NCI-H128 (cell line): ENCODE measurements around the gene UGT1A8.
"Not testable (repeated sequence)": the region's sequence is repeated elsewhere in the genome, so short reads cannot be mapped to it uniquely, and the experiment has no call there.

ENCODE experiments used
- DNase-seq: peaks from one replicate; lab custom pipeline; 2025; ENCODE audit not compliant: unreplicated experiment; lab: John Stamatoyannopoulos, UW

The UGT1A8 gene

GRCh38 chr2:233712611-233713261, 95.3 kb downstream of the UGT1A8 start, which contains the start of gene UGT1A5:
Gene UGT1A5 (plus strand): TSS chr2:233712907. CDS start chr2:233712992, 85 bp downstream.
- DNase-seq, result no peak

- no peak for DNase-seq
Observed at GRCh38 chr2:233713262-233713615, 95.8 kb downstream of the UGT1A8 start.

GRCh38 chr2:233714121-233714520, 96.7 kb downstream of the UGT1A8 start:
- DNase-seq, result no peak

- no peak for DNase-seq
Observed at GRCh38 chr2:233718552-233718951, 101.1 kb downstream of the UGT1A8 start, which contains the start of gene UGT1A4. Gene UGT1A4 (plus strand): TSS chr2:233718736. CDS start chr2:233718821, 85 bp downstream.

- no peak for DNase-seq
Observed at GRCh38 chr2:233728723-233729301, 111.4 kb downstream of the UGT1A8 start, which contains the start of gene UGT1A3. Gene UGT1A3 (plus strand): TSS chr2:233729042. CDS start chr2:233729127, 85 bp downstream.

GRCh38 chr2:233736868-233737653, 119.6 kb downstream of the UGT1A8 start:
- not testable (repeated sequence) for DNase-seq

GRCh38 chr2:233740870-233741269, 123.4 kb downstream of the UGT1A8 start:
- DNase-seq, result no peak

GRCh38 chr2:233743464-233744259, 126.2 kb downstream of the UGT1A8 start:
- DNase-seq, result no peak

- no peak for DNase-seq
Observed at GRCh38 chr2:233745073-233745755, 127.8 kb downstream of the UGT1A8 start.

- not testable (repeated sequence) for DNase-seq
Observed at GRCh38 chr2:233745838-233746237, 128.4 kb downstream of the UGT1A8 start.

- DNase-seq, result no peak
Observed at GRCh38 chr2:233746475-233747282, 129.2 kb downstream of the UGT1A8 start.

GRCh38 chr2:233747283-233747544, 129.8 kb downstream of the UGT1A8 start:
- no peak for DNase-seq

- DNase-seq, result not testable (repeated sequence)
Observed at GRCh38 chr2:233750689-233751088, 133.3 kb downstream of the UGT1A8 start.

GRCh38 chr2:233751212-233752009, 134.0 kb downstream of the UGT1A8 start:
- DNase-seq, result not testable (repeated sequence)

- DNase-seq, result no peak
Observed at GRCh38 chr2:233754872-233755611, 137.6 kb downstream of the UGT1A8 start.

- DNase-seq, result no peak
Observed at GRCh38 chr2:233756429-233757081, 139.1 kb downstream of the UGT1A8 start.

- DNase-seq, result no peak
Observed at GRCh38 chr2:233758141-233758540, 140.7 kb downstream of the UGT1A8 start.

- no peak for DNase-seq
Observed at GRCh38 chr2:233758849-233759248, 141.4 kb downstream of the UGT1A8 start.
